Prostate gland (tissue), 2 donors: ENCODE data around the gene PTPMT1.
"Not testable (repeated sequence)": the region's sequence is repeated elsewhere in the genome, so short reads cannot be mapped to it uniquely, and the experiment has no call there.

Experiments
- POLR2A ChIP-seq: fragments of 450-650 bp; IDR thresholded peaks from one replicate; pipeline ENCODE4 v1.6.1; 2016; ENCODE audit warnings: antibody characterized with exemption, mild to moderate bottlenecking
- POLR2AphosphoS5 ChIP-seq: sonication (generic); formaldehyde crosslinking; IDR thresholded peaks from one replicate; pipeline ENCODE4 v1.6.1; 2017; ENCODE audit warnings: antibody characterized with exemption
- TF ChIP-seq, protein P1 (sequence below), 4 experiments: fragments of 200-600 bp in 2 of 4; fragments of 450-650 bp in 2 of 4; sonication (generic) in 2 of 4; IDR thresholded peaks; 1 replicate in 3 of 4; 2 replicates in 1 of 4; pipeline ENCODE4 v1.5.1; 2016 to 2019; ENCODE audit warnings: antibody characterized with exemption in 4 of 4, mild to moderate bottlenecking in 2 of 4, moderate library complexity in 2 of 4

DNA sequence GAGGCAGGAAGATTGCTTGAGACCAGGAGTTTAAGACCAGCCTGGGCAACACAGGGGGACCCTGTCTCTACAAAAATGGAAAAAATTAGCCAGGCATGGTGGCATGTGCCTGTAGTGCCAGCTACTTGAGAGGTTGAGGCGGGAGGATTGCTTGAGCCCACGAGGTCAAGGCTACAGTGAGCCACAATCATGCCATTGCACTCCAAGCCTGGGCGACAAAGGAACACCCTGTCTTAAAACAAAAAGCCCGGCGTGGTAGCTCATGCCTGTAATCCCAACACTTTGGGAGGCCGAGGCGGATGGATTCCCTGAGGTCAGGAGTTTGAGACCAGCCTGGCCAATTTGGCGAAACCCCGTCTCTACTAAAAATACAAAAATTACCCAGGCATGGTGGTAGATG is 34.7 kb upstream of the PTPMT1 start:
- not testable (repeated sequence) for TF ChIP-seq POLR2AphosphoS5, POLR2A
- TF ChIP-seq, protein P1, sequence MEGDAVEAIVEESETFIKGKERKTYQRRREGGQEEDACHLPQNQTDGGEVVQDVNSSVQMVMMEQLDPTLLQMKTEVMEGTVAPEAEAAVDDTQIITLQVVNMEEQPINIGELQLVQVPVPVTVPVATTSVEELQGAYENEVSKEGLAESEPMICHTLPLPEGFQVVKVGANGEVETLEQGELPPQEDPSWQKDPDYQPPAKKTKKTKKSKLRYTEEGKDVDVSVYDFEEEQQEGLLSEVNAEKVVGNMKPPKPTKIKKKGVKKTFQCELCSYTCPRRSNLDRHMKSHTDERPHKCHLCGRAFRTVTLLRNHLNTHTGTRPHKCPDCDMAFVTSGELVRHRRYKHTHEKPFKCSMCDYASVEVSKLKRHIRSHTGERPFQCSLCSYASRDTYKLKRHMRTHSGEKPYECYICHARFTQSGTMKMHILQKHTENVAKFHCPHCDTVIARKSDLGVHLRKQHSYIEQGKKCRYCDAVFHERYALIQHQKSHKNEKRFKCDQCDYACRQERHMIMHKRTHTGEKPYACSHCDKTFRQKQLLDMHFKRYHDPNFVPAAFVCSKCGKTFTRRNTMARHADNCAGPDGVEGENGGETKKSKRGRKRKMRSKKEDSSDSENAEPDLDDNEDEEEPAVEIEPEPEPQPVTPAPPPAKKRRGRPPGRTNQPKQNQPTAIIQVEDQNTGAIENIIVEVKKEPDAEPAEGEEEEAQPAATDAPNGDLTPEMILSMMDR (IDR thresholded peaks at IDR 0.05) = not testable (repeated sequence)
